ENCODE results near the gene PRDX1. TPM values are rescaled to one million over a fixed set of nuclear protein-coding genes. Genes with fewer than 3 reads are reported as not detected.

PRDX1 gene
- total and polyA plus RNA-seq, 2 of the 8 experiments (the other 6 are each of a cell fraction or from before 2014, with no cell fraction given): 1,165 to 1,418 TPM

- H3K4ac ChIP-seq (replicated peaks; ENCODE audit: insufficient read length, low read depth, low read length): no peak overlapping the region
- no peaks in the 10 kb centered on the region; the same call in 1 of the 2 replicates for H3K23me2 ChIP-seq (ENCODE audit: low read depth, low read length)
- H2BK5ac ChIP-seq (ENCODE audit: low read depth, low read length): no peak overlapping the region
- CTCF ChIA-PET (ENCODE audit: partially characterized antibody): interaction anchor here (0.6 to 8.4 kb wide), 5 partner anchors 12 to 466 kb away, joined by 3 to 133 read pairs (median 3); no protein-coding TSS in a partner anchor
- H3K9me3 ChIP-seq (ENCODE audit: insufficient read depth in 2 of 2, low read depth in 1 of 2, low read length in 1 of 2): no peaks in the 10 kb centered on the region
- H3K4me2 ChIP-seq (ENCODE audit: insufficient read depth in 1 of 2, low read depth in 2 of 2, low read length in 2 of 2): no peak overlapping the region
- WGBS, 2 experiments (ENCODE audit: extremely low coverage in 1 of 2, insufficient coverage in 1 of 2, insufficient read length in 1 of 2, insufficient replicate concordance in 2 of 2, low coverage in 1 of 2, low lambda C conversion rate in 2 of 2, missing lambda C conversion rate in 1 of 2): 94% methylated on average over 6 of the region's 6 CpGs; no CpG with 5 or more reads in 1 of the 2 experiments
- TF ChIP-seq BRCA1 (IDR thresholded peaks at IDR 0.05; ENCODE audit: low read depth, low read length) (no peak), POLR2A (IDR thresholded peaks at IDR 0.05; ENCODE audit: control extremely low read depth in 1 of 2, low read depth in 2 of 2, low read length in 2 of 2) (peak; percentile 2 to 44; a peak in 2 of 3 replicates), BACH1 (IDR thresholded peaks at IDR 0.05; ENCODE audit: low read length) (no peak), BCL11A (IDR thresholded peaks at IDR 0.05; ENCODE audit: low read depth in 2 of 2, low read length in 2 of 2) (no peak), NANOG (IDR thresholded peaks at IDR 0.05; ENCODE audit: insufficient read depth, low read depth, low read length, poor library complexity, severe bottlenecking) (no peak)
- no peak overlapping the region for H2BK20ac ChIP-seq (ENCODE audit: low read length)
- peaks cover 13 to 36% (median 27%) of the 10 kb centered on the region in 4 experiments for H3K36me3 ChIP-seq (ENCODE audit: control insufficient read depth in 2 of 4, insufficient read depth in 4 of 4, low read length in 3 of 4)
- DNase-seq (ENCODE audit: low read depth in 1 of 2, low spot score in 2 of 2) (no peak), FAIRE-seq (no peak)
- no peak overlapping the region for H2BK120ac ChIP-seq (replicated peaks; ENCODE audit: low read depth, low read length)
- H3K4me3 ChIP-seq (ENCODE audit: extremely low read depth in 1 of 4, insufficient read depth in 2 of 4, low read depth in 3 of 4, low read length in 4 of 4): no peak overlapping the region
- no peak overlapping the region for H2AK5ac ChIP-seq (ENCODE audit: low read depth, low read length)
- H3K9ac ChIP-seq (replicated peaks in 1 of 4; ENCODE audit: extremely low read depth in 1 of 4, low read depth in 3 of 4, low read length in 3 of 4): no peak overlapping the region
- H3K23ac ChIP-seq (ENCODE audit: insufficient read length): no peak overlapping the region
- no peaks in the 10 kb centered on the region for H3K79me1 ChIP-seq (ENCODE audit: low read depth, low read length)
- H3K14ac ChIP-seq (ENCODE audit: insufficient read length): no peak overlapping the region
- no peaks in the 10 kb centered on the region for H3K4me1 ChIP-seq (replicated peaks in 1 of 4; ENCODE audit: control insufficient read depth in 3 of 4, insufficient read depth in 4 of 4, low read length in 3 of 4)
- H4K20me1 ChIP-seq (replicated peaks in 1 of 2; ENCODE audit: control insufficient read depth in 1 of 2, insufficient read depth in 2 of 2, low read length in 2 of 2): peaks cover 10 to 14% of the 10 kb centered on the region in 2 experiments
- H3K27ac ChIP-seq (ENCODE audit: low read depth, low read length): no peak overlapping the region
- no peak overlapping the region for H2AFZ ChIP-seq (ENCODE audit: low read length)
- H4K5ac ChIP-seq (ENCODE audit: insufficient read length, low read depth, low read length): no peak overlapping the region
- no peak overlapping the region for H3K18ac ChIP-seq (ENCODE audit: extremely low read depth, low read length)
- no peaks in the 10 kb centered on the region for H3K79me2 ChIP-seq (ENCODE audit: control insufficient read depth in 1 of 2, insufficient read depth in 2 of 2, low read length in 2 of 2)
- no peak overlapping the region for H2BK12ac ChIP-seq (ENCODE audit: low read depth, low read length)
- H4K8ac ChIP-seq (ENCODE audit: extremely low read depth, insufficient read depth, low read length): no peak overlapping the region
- H2BK15ac ChIP-seq (ENCODE audit: low read length): no peak overlapping the region
- no peaks in the 10 kb centered on the region for H3K27me3 ChIP-seq (replicated peaks in 1 of 4; ENCODE audit: control insufficient read depth in 3 of 4, extremely low read depth in 1 of 4, insufficient read depth in 3 of 4, low read length in 3 of 4)
- no peak overlapping the region for H4K91ac ChIP-seq (replicated peaks; ENCODE audit: insufficient read length, low read length)
- H3K56ac ChIP-seq (replicated peaks; ENCODE audit: insufficient read length, low read depth, low read length): no peak overlapping the region
- POLR2A ChIA-PET (ENCODE audit: partially characterized antibody): interaction anchor here (0.6 to 16.2 kb wide), 13 partner anchors 12 to 1076 kb away, joined by 3 to 429 read pairs (median 4); partner anchors contain the start of genes AKR1A1, MUTYH, NASP and PRDX1
Measured at GRCh38 chr1:45507195-45507594, 14.5 kb downstream of the PRDX1 start.

Data from H1 (cell line).